B cell (primary cell): ENCODE data around the gene GMFB. TPM values are rescaled to one million over a fixed set of nuclear protein-coding genes. Genes with fewer than 3 reads are reported as not detected.

Experiments
- ATAC-seq: fragments of 200-7000 bp; cut with Tn5 transposase; one replicate; pipeline ENCODE4 v1.10.0; 2021; ENCODE audit warnings: low read depth, mild to moderate bottlenecking, moderate number of reproducible peaks, moderate library complexity
- CTCF ChIA-PET: fragments of 350-600 bp; sonication (Branson Sonifier 250); formaldehyde crosslinking; loops from one replicate; lab custom pipeline; 2021; ENCODE audit warnings: antibody characterized with exemption, inconsistent platforms; lab: Charles Lee
- POLR2A ChIA-PET: fragments of 350-600 bp; sonication (Branson Sonifier 250); formaldehyde crosslinking; loops from one replicate; lab custom pipeline; 2021; ENCODE audit warnings: antibody characterized with exemption; lab: Charles Lee
- DNase-seq: peaks from one replicate; pipeline ENCODE4 v3.0.0; 2013
- H2AFZ ChIP-seq: 2 replicates; pipeline ENCODE4 v1.6.1; 2012; ENCODE audit warnings: mild to moderate bottlenecking, low read depth, low read length; ENCODE audit not compliant: insufficient read depth, poor library complexity, severe bottlenecking
- H3K27ac ChIP-seq, 2 donors: 1 replicate in 1 of 2; 2 replicates in 1 of 2; pipeline ENCODE4 v1.5.1; 2012 to 2013; ENCODE audit warnings: low read length in 2 of 2, mild to moderate bottlenecking in 2 of 2, moderate library complexity in 1 of 2
- H3K27me3 ChIP-seq, 4 experiments: fragments of 200-600 bp in 1 of 4; sonication (generic) in 1 of 4; replicated peaks in 1 of 4; 1 replicate in 2 of 4; 2 replicates in 2 of 4; pipeline versions ENCODE4 v1.6.1 to v1.7.0; 2013 to 2016; ENCODE audit warnings: low read length in 3 of 4, mild to moderate bottlenecking in 2 of 4, mixed read lengths in 1 of 4, moderate library complexity in 1 of 4; ENCODE audit not compliant: insufficient read depth in 4 of 4, control insufficient read depth in 3 of 4; ENCODE audit errors: control extremely low read depth in 1 of 4
- H3K36me3 ChIP-seq, 2 experiments: replicated peaks in 1 of 2; 1 replicate in 1 of 2; 2 replicates in 1 of 2; pipeline versions ENCODE4 v1.6.1 to v1.7.1; 2013; ENCODE audit warnings: low read length in 1 of 2; ENCODE audit not compliant: insufficient read depth in 2 of 2, control insufficient read depth in 1 of 2; ENCODE audit errors: control extremely low read depth in 1 of 2, extremely low read depth in 1 of 2
- H3K4me1 ChIP-seq, 2 donors: fragments of 200-600 bp in 1 of 2; sonication (generic) in 1 of 2; 1 replicate in 1 of 2; 2 replicates in 1 of 2; pipeline versions ENCODE4 v1.5.1 to v1.6.1; 2013 to 2017; ENCODE audit warnings: low read length in 2 of 2; ENCODE audit not compliant: control insufficient read depth in 2 of 2, insufficient read depth in 2 of 2
- H3K4me2 ChIP-seq: replicated peaks from 2 replicates; pipeline ENCODE3; 2012; ENCODE audit warnings: mild to moderate bottlenecking, low read depth, low read length; ENCODE audit not compliant: poor library complexity, severe bottlenecking
- H3K4me3 ChIP-seq, 5 experiments: fragments of 200-600 bp in 1 of 5; sonication (generic) in 1 of 5; 1 replicate in 3 of 5; 2 replicates in 2 of 5; pipeline versions ENCODE4 v1.5.1 to v1.7.0; 2011 to 2016; ENCODE audit warnings: low read length in 4 of 5, mild to moderate bottlenecking in 4 of 5, low read depth in 2 of 5, control low read depth in 1 of 5, moderate library complexity in 1 of 5; ENCODE audit not compliant: insufficient read depth in 1 of 5; ENCODE audit errors: control extremely low read depth in 1 of 5, extremely low read depth in 1 of 5
- H3K79me2 ChIP-seq: fragments of 200-600 bp; sonication (generic); one replicate; pipeline ENCODE4 v1.6.0; 2016; ENCODE audit warnings: low read length; ENCODE audit not compliant: control insufficient read depth, insufficient read depth
- H3K9ac ChIP-seq: fragments of 200-600 bp; sonication (generic); 2 replicates; pipeline ENCODE4 v1.6.1; 2017; ENCODE audit warnings: mild to moderate bottlenecking, low read length, moderate library complexity
- H3K9me3 ChIP-seq, 3 donors: one replicate each; pipeline versions ENCODE4 v1.6.1 to v1.7.1; 2013; ENCODE audit warnings: low read length in 2 of 3; ENCODE audit not compliant: control insufficient read depth in 2 of 3, insufficient read depth in 1 of 3; ENCODE audit errors: control extremely low read depth in 1 of 3
- H4K20me1 ChIP-seq: 2 replicates; pipeline ENCODE4 v1.6.0; 2012; ENCODE audit warnings: mild to moderate bottlenecking, low read length; ENCODE audit not compliant: insufficient read depth, control insufficient read depth, poor library complexity, severe bottlenecking
- H3K27ac Mint-ChIP-seq: one replicate; pipeline ENCODE4 v1.8.0; 2021; ENCODE audit warnings: mixed read lengths
- H3K27me3 Mint-ChIP-seq: one replicate; pipeline ENCODE4 v1.8.0; 2021; ENCODE audit warnings: mixed read lengths
- H3K4me1 Mint-ChIP-seq: one replicate; pipeline ENCODE4 v1.8.0; 2021; ENCODE audit warnings: mixed read lengths
- H3K4me3 Mint-ChIP-seq: one replicate; pipeline ENCODE4 v1.8.0; 2021; ENCODE audit warnings: mixed read lengths
- H3K9me3 Mint-ChIP-seq: one replicate; pipeline ENCODE4 v1.8.0; 2022; ENCODE audit warnings: mixed read lengths; ENCODE audit not compliant: insufficient read depth
- EZH2 ChIP-seq: IDR thresholded peaks from 2 replicates; pipeline ENCODE4 v1.6.1; 2012; ENCODE audit warnings: borderline replicate concordance, low read depth, mild to moderate bottlenecking, moderate library complexity, low read length; ENCODE audit not compliant: insufficient read depth, poor library complexity, severe bottlenecking
- WGBS: methylation state at CpG from one replicate; pipeline ENCODE4 v1.1.5; 2013; ENCODE audit warnings: missing lambda C conversion rate; ENCODE audit not compliant: insufficient coverage; 5-methylcytosine and 5-hydroxymethylcytosine counted together
- intact Hi-C: fragments of 100-400 bp; cut with micrococcal nuclease; formaldehyde crosslinking; loops from one replicate; pipeline ENCODE4 v1.10.0; 2022
- polyA plus RNA-seq: library from polyadenylated mRNA; depleted of rRNA; stranded (reverse); fragments of >200 nt; gene quantifications from 2 replicates; pipeline ENCODE4 v1.2.3, GENCODE V29; 2012
- total RNA-seq, 2 donors: library from RNA; stranded (reverse); fragments of 120-200 nt in 1 of 2; gene quantifications; 1 replicate in 1 of 2; 2 replicates in 1 of 2; pipeline versions ENCODE4 v1.2.3 to v1.2.4, GENCODE V29; 2013 to 2022

The GMFB gene
- total and polyA plus RNA-seq, 2 donors (not counting 1 experiment from before 2014, with no cell fraction given), result 13.6 to 49.8 TPM

GRCh38 chr14:54475911-54476310 lies 12.9 kb downstream of the GMFB start:
- Mint-ChIP-seq H3K27ac (no peak overlapping the region), H3K4me3 (no peak overlapping the region), H3K4me1 (peaks cover 15% of the 10 kb centered on the region), H3K27me3 (no peaks in the 10 kb centered on the region), H3K9me3 (no peaks in the 10 kb centered on the region)
- 100% methylated on average over 2 of the region's 4 CpGs for WGBS
- H3K4me2 ChIP-seq, result no peak overlapping the region
- H3K36me3 ChIP-seq, result peaks cover 2 to 23% of the 10 kb centered on the region in 2 experiments
- intact Hi-C loops, result no loop called here
- no peak for TF ChIP-seq EZH2
- no peak for ATAC-seq
- ChIA-PET POLR2A (no interaction called here), CTCF (no interaction called here)
- no peak for DNase-seq
- no peaks in the 10 kb centered on the region for H3K9me3 ChIP-seq
- H3K4me1 ChIP-seq, result peaks cover 0 to 3% of the 10 kb centered on the region in 2 donors
- H3K4me3 ChIP-seq, result no peak overlapping the region
- no peaks in the 10 kb centered on the region for H3K27me3 ChIP-seq
- H3K9ac ChIP-seq, result no peak overlapping the region
- H3K79me2 ChIP-seq, result peaks cover 12% of the 10 kb centered on the region
- no peak overlapping the region for H3K27ac ChIP-seq
- H2AFZ ChIP-seq, result no peak overlapping the region
- no peaks in the 10 kb centered on the region for H4K20me1 ChIP-seq

- Mint-ChIP-seq H3K4me1 (peaks cover 12% of the 10 kb centered on the region), H3K9me3 (no peaks in the 10 kb centered on the region), H3K4me3 (no peak overlapping the region), H3K27me3 (no peaks in the 10 kb centered on the region), H3K27ac (no peak overlapping the region)
- TF ChIP-seq EZH2, result no peak
- H3K9me3 ChIP-seq, result no peaks in the 10 kb centered on the region
- H3K4me1 ChIP-seq, result no peaks in the 10 kb centered on the region
- no peak overlapping the region for H3K27ac ChIP-seq
- DNase-seq (no peak), ATAC-seq (no peak)
- H3K27me3 ChIP-seq, result no peaks in the 10 kb centered on the region
- H2AFZ ChIP-seq, result no peak overlapping the region
- H3K79me2 ChIP-seq, result peaks cover 8% of the 10 kb centered on the region
- intact Hi-C loops, result no loop called here
- H3K4me2 ChIP-seq, result no peak overlapping the region
- no peaks in the 10 kb centered on the region for H4K20me1 ChIP-seq
- H3K9ac ChIP-seq, result no peak overlapping the region
- WGBS, result 100% methylated on average over 1 of the region's 4 CpGs
- peaks cover 0 to 23% of the 10 kb centered on the region in 2 experiments for H3K36me3 ChIP-seq
- ChIA-PET POLR2A (no interaction called here), CTCF (no interaction called here)
- no peak overlapping the region for H3K4me3 ChIP-seq
These were observed 13.4 kb downstream of the GMFB start for GRCh38 chr14:54475187-54475899.
